Breast epithelium (tissue), 3 donors: ENCODE measurements around the gene SERGEF.

ENCODE experiments used
- POLR2A ChIP-seq: fragments of 450-650 bp; IDR thresholded peaks from one replicate; pipeline ENCODE4 v1.6.1; 2016; ENCODE audit warnings: antibody characterized with exemption, mild to moderate bottlenecking, moderate library complexity
- POLR2AphosphoS5 ChIP-seq, 3 donors: sonication (generic); formaldehyde crosslinking; IDR thresholded peaks; one replicate each; pipeline ENCODE4 v1.6.1; 2017; ENCODE audit warnings: antibody characterized with exemption in 3 of 3
- TF ChIP-seq, protein P1 (sequence below), 3 donors: fragments of 450-650 bp; IDR thresholded peaks; one replicate each; pipeline ENCODE4 v1.5.1; 2016 to 2017; ENCODE audit warnings: antibody characterized with exemption in 3 of 3, mild to moderate bottlenecking in 3 of 3, moderate library complexity in 3 of 3

DNA sequence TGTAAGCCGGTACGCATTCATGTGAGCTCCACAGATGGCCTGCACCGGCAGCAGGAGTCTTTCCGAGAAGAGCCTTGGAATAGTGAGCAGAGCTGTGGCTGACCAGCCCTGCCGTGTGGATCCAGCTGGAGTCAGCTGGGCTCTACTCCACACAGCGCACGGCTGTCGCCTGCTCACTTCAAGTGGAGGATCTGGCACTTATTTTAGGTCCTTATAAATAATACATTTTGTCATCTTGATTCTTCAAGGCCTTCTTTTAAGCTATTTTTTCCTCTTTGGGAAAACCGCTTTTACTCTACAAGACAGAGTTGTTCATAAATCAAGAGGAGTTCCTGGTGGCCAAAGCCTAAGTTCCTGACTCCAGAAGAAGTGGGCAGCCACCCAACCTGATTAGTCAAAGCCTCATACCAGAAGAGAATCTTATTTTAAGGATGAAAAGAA, 184.5 kb downstream of the SERGEF start:
- TF ChIP-seq, protein P1, sequence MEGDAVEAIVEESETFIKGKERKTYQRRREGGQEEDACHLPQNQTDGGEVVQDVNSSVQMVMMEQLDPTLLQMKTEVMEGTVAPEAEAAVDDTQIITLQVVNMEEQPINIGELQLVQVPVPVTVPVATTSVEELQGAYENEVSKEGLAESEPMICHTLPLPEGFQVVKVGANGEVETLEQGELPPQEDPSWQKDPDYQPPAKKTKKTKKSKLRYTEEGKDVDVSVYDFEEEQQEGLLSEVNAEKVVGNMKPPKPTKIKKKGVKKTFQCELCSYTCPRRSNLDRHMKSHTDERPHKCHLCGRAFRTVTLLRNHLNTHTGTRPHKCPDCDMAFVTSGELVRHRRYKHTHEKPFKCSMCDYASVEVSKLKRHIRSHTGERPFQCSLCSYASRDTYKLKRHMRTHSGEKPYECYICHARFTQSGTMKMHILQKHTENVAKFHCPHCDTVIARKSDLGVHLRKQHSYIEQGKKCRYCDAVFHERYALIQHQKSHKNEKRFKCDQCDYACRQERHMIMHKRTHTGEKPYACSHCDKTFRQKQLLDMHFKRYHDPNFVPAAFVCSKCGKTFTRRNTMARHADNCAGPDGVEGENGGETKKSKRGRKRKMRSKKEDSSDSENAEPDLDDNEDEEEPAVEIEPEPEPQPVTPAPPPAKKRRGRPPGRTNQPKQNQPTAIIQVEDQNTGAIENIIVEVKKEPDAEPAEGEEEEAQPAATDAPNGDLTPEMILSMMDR (IDR thresholded peaks at IDR 0.05), result no peak
- no peak for TF ChIP-seq POLR2A
- TF ChIP-seq POLR2AphosphoS5 (IDR thresholded peaks at IDR 0.05), result no peak
